Eye (tissue), 1 donor: ENCODE data around the gene CHKA.

Experiments used
- DNase-seq: peaks from one replicate; pipeline ENCODE4 v3.0.0-alpha.2; 2015

CHKA gene

GRCh38 chr11:68067991-68068390 lies 53.2 kb downstream of the CHKA start:
- DNase-seq, result no peak

- no peak for DNase-seq
Observed at GRCh38 chr11:68066742-68067141, 54.4 kb downstream of the CHKA start.

- no peak for DNase-seq
Observed at GRCh38 chr11:68065841-68066240, 55.3 kb downstream of the CHKA start.

GRCh38 chr11:68064926-68065325 lies 56.3 kb downstream of the CHKA start:
- DNase-seq, result no peak

GRCh38 chr11:68061508-68061907 lies 59.7 kb downstream of the CHKA start:
- no peak for DNase-seq

- no peak for DNase-seq
Observed at GRCh38 chr11:68057807-68058206, 63.4 kb downstream of the CHKA start.

GRCh38 chr11:68056317-68057285 lies 64.6 kb downstream of the CHKA start:
- DNase-seq, result no peak

- no peak for DNase-seq
Observed at GRCh38 chr11:68053981-68054812, 67.0 kb downstream of the CHKA start.

- peak; percentile 35 for DNase-seq
Observed at GRCh38 chr11:68053117-68053516, 68.1 kb downstream of the CHKA start.

GRCh38 chr11:68052137-68052873 lies 68.9 kb downstream of the CHKA start:
- no peak for DNase-seq

GRCh38 chr11:68051191-68052136 lies 69.7 kb downstream of the CHKA start:
- DNase-seq, result no peak

GRCh38 chr11:68050371-68050841 lies 70.8 kb downstream of the CHKA start:
- no peak for DNase-seq

- DNase-seq, result no peak
Observed at GRCh38 chr11:68049509-68050370, 71.4 kb downstream of the CHKA start.

GRCh38 chr11:68048681-68049508 lies 72.3 kb downstream of the CHKA start:
- DNase-seq, result no peak

- DNase-seq, result no peak
Observed at GRCh38 chr11:68047437-68048290, 73.5 kb downstream of the CHKA start.

- no peak for DNase-seq
Observed at GRCh38 chr11:68044898-68045351, 76.3 kb downstream of the CHKA start.

- no peak for DNase-seq
Observed at GRCh38 chr11:68044145-68044813, 76.9 kb downstream of the CHKA start.
